ENCODE measurements around the gene TSR3.

The TSR3 gene

GRCh38 chr16:1317479-1318267 lies 34.0 kb downstream of the TSR3 start:
- no peak for TF ChIP-seq CTCF (conservative IDR thresholded peaks at IDR 0.05; ENCODE audit: control insufficient read depth, insufficient read depth, low read depth, low read length)
- DNase-seq (ENCODE audit: low read depth), result no peak
- H3K4me3 ChIP-seq (ENCODE audit: control insufficient read depth, low read depth, low read length), result no peak overlapping the region

- no peak overlapping the region for H3K4me3 ChIP-seq (ENCODE audit: control insufficient read depth, low read depth, low read length)
- no peak for DNase-seq (ENCODE audit: low read depth)
- no peak for TF ChIP-seq CTCF (conservative IDR thresholded peaks at IDR 0.05; ENCODE audit: control insufficient read depth, insufficient read depth, low read depth, low read length)
These were observed 35.7 kb downstream of the TSR3 start for GRCh38 chr16:1316033-1316405.

GRCh38 chr16:1315081-1316032 lies 36.3 kb downstream of the TSR3 start:
- TF ChIP-seq CTCF (conservative IDR thresholded peaks at IDR 0.05; ENCODE audit: control insufficient read depth, insufficient read depth, low read depth, low read length), result no peak
- DNase-seq (ENCODE audit: low read depth), result no peak
- H3K4me3 ChIP-seq (ENCODE audit: control insufficient read depth, low read depth, low read length), result no peak overlapping the region

- TF ChIP-seq CTCF (conservative IDR thresholded peaks at IDR 0.05; ENCODE audit: control insufficient read depth, insufficient read depth, low read depth, low read length), result no peak
- DNase-seq (ENCODE audit: low read depth), result no peak
- no peak overlapping the region for H3K4me3 ChIP-seq (ENCODE audit: control insufficient read depth, low read depth, low read length)
These were observed 37.1 kb downstream of the TSR3 start for GRCh38 chr16:1314399-1315068.

- H3K4me3 ChIP-seq (ENCODE audit: control insufficient read depth, low read depth, low read length), result no peak overlapping the region
- TF ChIP-seq CTCF (conservative IDR thresholded peaks at IDR 0.05; ENCODE audit: control insufficient read depth, insufficient read depth, low read depth, low read length), result no peak
These were observed 37.8 kb downstream of the TSR3 start for GRCh38 chr16:1313721-1314369.

GRCh38 chr16:1312903-1313302 lies 38.8 kb downstream of the TSR3 start:
- TF ChIP-seq CTCF (conservative IDR thresholded peaks at IDR 0.05; ENCODE audit: control insufficient read depth, insufficient read depth, low read depth, low read length), result no peak
- no peak overlapping the region for H3K4me3 ChIP-seq (ENCODE audit: control insufficient read depth, low read depth, low read length)
- DNase-seq (ENCODE audit: low read depth), result no peak

More at GRCh38 chr16:1313721-1314369, 37.8 kb downstream of the TSR3 start:
- DNase-seq (ENCODE audit: low read depth), result no peak
